ENCODE results near the gene BTN3A1.

BTN3A1 gene

DNA sequence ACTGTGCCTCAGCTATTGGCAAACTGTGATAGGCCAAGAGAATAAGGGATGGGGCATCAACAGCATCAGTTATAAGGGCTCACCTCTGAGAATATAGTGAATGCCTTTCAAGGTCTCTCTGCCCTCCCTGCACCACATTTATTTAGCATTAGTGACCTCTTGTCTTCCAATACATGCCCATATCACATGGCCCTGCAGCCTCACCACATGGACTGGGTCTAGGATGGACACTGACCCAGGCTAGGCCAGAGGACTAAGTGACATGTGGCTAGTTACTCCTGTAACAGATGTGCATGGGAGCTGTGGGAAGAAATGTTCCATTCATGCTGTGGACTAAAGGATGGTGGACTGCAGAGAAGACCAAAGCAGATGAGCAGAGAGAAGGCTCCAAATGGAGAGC, 22.3 kb upstream of the BTN3A1 start:
- DNase-seq = no peak

- DNase-seq = no peak
These were observed 21.8 kb upstream of the BTN3A1 start for GRCh38 chr6:26380256-26380655.

DNA sequence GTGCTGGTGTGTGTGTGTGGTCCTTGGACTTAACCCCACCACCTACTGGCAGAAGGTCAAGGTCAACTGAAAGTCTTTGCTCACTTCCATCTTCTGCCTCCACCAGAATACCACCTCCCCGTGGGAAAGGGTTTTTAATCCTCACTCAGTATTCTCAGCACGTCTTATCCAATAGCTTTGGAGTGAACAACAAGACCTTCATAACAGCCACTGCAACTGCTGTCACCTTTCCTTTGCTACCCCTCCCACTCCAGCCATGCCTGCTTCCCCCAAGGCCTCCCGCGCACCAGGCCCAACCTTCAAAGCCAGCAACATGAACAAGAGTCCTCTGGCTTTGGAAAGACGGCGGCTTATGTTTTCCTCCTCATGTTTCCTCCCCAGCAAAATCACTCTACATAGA, 20.0 kb upstream of the BTN3A1 start:
- no peak for DNase-seq

GRCh38 chr6:26383624-26384417, 18.3 kb upstream of the BTN3A1 start:
- DNase-seq = peak; percentile 30

DNA sequence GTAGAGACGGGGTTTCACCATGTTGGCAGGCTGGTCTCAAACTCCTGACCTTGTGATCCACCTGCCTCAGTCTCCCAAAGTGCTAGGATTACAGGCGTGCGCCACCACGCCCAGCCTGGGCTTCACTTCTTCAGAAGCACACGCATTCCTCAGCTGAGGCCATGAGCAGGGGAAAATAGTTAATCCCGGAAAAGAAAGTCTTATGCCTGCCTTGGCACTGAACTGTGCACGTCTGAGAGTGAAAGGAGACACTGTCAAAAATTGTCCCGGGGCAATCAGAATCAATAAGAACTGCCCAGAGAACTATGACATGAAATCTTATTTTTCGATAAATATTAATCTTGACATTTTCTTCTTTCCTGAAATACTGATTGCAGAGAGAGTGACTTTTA, 16.3 kb upstream of the BTN3A1 start:
- DNase-seq = no peak

DNA sequence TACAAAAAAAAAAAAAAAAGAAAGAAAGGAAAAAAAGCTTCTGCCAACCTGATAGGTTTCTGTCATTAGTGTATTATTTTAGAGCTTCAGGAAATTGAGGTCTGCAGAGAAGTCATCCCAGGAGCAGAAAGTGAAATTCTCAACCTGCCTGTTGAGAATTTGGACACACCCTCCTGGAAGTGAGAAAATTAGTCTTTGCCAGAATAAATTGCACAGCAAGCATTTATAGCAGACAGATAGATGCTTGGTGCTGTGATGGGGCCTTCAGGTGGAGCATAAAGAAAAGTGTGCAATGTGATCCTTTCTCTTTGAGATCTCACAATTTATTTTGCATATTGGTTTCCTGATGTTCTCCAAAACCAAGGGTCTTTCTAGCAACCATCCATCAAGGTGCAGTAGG, 14.5 kb upstream of the BTN3A1 start:
- DNase-seq = no peak

GRCh38 chr6:26388014-26388413, 14.1 kb upstream of the BTN3A1 start:
- DNase-seq = no peak

DNA sequence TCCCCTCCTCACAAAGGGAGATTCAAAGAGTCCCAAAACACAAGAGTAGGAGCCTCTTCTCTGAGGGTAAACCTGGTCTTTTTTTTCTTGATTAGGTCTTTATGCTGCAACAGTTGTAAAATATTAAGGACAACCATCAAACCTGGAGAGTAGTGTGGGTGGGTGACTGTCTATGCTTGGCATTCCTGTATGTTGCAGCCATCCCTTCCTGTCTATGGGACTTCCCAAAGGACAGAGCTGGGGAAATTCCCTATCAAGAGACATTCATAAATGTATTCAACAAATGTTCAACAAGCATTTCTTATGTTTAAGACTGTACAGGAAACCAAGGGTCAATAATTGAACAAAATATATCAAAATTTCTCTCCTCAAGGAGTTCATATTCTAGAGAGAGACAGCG, 13.6 kb upstream of the BTN3A1 start:
- no peak for DNase-seq

GRCh38 chr6:26389349-26389894, 12.7 kb upstream of the BTN3A1 start:
- no peak for DNase-seq

GRCh38 chr6:26390531-26390930, 11.5 kb upstream of the BTN3A1 start:
- DNase-seq = no peak

DNA sequence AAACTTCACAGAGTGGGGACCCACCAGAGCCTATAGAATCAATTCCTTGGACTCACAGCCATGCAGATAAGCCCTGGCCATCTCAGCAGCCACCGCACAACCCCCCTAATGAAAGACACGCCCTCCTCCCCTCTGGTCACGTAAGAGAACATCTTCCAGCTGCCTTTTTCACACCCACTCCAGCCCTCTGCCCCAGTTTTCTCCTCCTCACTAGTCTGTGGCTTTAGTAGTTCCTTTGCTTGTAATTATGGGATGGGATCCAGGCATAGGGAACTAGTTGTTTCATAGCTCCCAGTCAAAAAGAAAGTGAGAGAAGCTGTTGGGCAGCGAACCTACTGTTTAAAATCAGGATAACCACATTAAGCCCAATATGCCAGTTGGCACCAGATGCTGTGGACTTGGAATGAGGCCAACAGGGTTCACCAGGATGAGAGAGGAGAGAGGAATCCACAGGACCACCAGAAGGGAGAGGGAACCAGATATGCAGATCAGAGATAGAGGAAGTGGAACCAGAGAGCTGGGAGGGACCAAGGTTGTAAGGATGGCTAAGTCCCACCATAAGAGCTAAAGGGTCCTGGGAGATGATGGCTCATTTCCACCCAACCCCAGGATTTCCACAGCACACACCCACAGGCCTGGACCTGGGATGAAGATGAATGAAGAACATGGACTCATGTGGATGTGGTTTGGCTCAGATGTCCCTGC, 9.0 kb upstream of the BTN3A1 start:
- no peak for DNase-seq

- no peak for DNase-seq
These were observed 7.8 kb upstream of the BTN3A1 start for GRCh38 chr6:26394289-26394688.

- DNase-seq = no peak
These were observed 3.5 kb upstream of the BTN3A1 start for GRCh38 chr6:26398555-26398954.

GRCh38 chr6:26400626-26401025, 1.4 kb upstream of the BTN3A1 start:
- no peak for DNase-seq

DNA sequence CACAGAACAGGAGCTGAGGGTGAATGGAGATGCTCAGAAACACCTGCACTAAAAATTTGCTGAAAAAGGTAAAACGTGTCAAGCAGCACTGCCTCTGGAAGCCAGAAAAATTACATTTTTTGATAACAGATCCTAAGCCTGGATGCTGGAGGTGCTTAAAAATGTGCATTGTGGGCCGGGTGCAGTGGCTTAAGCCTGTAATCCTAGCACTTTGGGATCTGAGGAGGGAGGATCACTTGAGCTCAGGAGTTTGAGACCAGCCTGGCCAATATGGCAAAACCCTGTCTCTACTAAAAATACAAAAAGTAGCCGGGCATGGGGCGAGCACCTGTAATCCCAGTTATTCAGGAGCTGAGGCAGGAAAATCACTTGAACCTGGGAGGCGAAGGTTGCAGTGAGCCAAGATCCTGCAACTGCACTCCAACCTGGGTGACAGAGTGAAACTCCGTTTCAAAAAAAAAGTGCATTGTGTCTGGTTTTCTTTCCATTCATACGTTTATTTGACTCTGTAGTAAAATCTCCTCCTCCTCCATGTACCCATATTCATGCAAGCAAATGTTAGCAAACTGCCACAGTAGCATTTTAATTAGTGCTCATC, 587 bp upstream of the BTN3A1 start:
- no peak for DNase-seq

DNA sequence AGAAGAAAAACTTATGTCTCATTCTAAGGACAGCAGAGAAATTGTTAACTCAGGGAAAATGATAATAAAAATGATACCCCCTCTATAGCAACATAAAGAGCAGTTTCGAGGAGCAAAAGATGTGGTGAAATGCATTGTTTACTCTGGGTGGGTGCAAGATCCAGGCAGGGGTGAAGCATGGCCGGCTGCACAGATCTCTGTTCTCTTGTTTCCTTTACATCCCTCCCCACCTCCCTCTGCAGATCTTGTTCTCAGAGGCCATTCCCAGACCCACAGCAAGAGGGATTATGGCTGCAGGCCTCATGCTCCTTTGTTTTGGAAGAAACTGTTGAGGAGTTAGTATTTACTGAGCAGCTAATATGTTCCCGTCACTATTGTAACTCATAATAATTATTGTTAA, 1.8 kb downstream of the BTN3A1 start:
- no peak for DNase-seq

GRCh38 chr6:26404546-26404945, 2.5 kb downstream of the BTN3A1 start:
- DNase-seq = no peak

DNA sequence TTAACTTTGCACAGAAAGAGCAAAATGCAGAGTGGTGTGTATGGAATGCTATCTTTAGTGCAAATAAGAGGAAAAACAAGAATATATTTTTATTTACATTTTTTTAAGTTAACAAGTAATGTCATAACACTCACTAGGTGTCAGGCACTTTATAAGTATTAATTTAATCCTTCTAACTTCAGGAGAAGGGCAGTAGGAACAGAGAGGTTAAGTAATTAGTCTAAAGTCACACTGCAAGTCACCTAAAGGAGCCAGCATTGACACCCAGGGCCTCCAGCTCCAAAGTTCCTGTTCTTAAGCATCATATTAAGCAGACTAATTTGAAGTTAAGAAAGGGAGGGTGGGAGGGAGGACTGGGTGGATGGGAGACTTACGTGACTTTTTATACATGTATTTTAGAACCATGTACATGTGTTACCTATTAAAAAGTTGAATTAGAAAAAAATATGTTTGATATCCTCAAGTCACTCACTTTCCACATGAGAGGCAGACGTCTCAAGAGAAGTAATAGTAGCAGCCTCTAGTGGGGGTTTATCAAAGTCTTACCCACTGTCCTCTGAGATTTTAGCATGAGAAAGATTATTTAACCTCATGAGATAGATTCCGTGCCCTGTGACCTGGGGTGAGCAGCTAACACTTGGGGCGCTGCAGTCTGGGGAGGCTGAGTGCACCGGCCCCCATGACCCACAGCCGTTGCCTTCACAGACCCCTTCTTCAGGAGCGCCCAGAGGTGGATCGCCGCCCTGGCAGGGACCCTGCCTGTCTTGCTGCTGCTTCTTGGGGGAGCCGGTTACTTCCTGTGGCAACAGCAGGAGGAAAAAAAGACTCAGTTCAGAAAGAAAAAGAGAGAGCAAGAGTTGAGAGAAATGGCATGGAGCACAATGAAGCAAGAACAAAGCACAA, 7.0 kb downstream of the BTN3A1 start:
- no peak for DNase-seq

DNA sequence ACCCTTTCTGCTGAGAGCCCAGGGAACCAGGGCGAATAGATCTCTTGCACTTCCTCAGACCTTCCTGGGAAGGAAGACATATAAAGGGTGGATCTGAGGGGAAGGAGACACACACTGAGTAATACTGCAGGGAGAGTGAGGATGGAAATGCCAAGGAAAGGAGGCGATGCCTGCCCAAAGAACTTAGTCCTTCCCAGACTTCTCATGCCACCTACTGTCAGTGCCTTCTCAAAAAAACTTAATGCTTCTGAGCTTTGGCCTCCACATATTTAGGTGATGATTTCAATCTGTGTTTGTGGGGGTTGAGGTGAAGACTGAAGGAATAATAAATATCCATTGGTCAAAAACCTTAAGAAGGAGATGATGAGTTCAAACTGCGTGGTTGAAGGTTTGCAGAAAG, 9.7 kb downstream of the BTN3A1 start:
- no peak for DNase-seq

DNA sequence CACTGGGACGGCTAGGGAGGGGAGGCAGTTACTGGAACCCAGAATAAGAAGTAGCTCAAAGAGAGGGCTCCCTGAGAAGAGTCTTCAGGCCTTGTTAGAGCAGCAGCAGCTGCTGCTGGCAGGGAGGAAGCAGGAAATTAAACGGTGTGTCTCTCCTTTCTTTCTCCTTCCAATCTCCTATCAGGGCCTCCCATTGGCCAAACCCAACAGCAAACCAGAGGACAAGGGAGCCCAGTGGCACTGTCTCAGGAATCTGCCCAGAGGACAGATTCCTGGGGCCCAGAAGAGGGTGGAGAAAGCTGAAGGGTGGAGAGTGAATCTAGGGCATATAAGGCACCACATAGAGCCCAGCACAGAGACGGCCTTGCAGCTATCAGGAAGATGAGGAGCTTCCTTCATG, 10.2 kb downstream of the BTN3A1 start:
- DNase-seq = no peak

DNA sequence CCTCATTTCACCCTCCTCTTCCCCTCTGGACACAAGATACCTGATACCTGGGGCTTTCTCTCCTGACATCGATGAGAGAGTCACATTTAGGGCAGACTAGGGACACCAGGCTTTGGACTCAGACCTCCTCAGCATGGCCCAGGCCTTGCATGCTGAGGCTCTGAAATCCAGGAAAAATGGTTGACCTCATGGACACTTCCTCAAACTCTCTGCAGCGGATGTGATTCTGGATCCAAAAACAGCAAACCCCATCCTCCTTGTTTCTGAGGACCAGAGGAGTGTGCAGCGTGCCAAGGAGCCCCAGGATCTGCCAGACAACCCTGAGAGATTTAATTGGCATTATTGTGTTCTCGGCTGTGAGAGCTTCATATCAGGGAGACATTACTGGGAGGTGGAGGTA, 10.9 kb downstream of the BTN3A1 start:
- DNase-seq = no peak

DNA sequence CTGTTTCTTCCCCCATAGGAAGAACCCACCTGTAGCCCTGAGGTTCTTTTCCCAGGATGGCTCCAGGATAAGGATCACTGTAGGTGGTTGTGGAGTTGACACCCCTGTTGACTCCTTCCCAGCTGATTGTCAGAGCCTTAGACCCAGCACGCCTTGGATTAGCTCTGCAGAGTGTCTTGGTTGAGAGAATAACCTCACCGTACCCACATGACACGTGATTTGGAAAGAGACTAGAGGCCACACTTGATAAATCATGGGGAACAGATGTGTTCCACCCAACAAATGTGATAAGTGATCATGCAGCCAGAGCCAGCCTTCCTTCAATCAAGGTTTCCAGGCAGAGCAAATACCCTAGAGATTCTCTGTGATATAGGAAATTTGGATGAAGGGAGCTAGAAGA, 12.2 kb downstream of the BTN3A1 start:
- DNase-seq = no peak

DNA sequence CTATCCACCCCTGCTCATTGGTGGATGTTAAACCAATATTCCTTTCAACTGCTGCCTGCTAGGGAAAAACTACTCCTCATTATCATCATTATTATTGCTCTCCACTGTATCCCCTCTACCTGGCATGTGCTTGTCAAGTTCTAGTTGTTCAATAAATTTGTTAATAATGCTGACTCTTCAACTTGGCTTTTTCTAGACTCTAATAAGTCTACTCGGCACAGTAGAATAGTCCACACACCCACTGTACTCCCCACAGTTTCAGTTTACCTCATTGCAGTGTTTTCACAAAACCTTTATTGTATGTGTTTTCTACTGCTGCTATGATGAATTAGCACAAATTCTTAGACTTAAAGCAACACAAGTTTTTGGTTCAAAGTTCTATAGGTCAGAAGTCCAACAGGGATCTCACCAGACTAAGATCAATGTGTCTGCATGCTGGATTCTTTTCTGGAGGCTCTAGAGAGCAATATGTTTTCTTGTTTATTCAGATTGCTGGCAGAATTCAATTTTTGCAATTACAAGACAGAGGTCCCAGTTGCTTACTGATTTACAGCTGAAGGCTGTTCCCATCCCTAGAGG, 13.1 kb downstream of the BTN3A1 start:
- DNase-seq = no peak

Data from activated CD4-positive, alpha-beta T cell treated with anti-CD3 and anti-CD28 coated beads, Interleukin-10, Interleukin-2, amounts not matched to agents 100 ng/mL and 50 ng/mL, durations not matched to agents 16 hours and 8 hours (primary cell).